ENCODE results near the gene EQTN.

GRCh38 chr9:27337236-27337635 is 40.3 kb upstream of the EQTN start:
- no peak for TF ChIP-seq CTCF (IDR thresholded peaks at IDR 0.05; ENCODE audit: low read depth, low read length)
- TF ChIP-seq EZH2phosphoT487 (IDR thresholded peaks at IDR 0.05; ENCODE audit: low read depth) = no peak

All from OCI-LY3 (cell line).